Spinal cord (tissue), 10 donors: ENCODE measurements around the gene LEFTY2. TPM values are rescaled to one million over a fixed set of nuclear protein-coding genes. Genes with fewer than 3 reads are reported as not detected.
"Not testable (repeated sequence)": the region's sequence is repeated elsewhere in the genome, so short reads cannot be mapped to it uniquely, and the experiment has no call there.

Source experiments
- DNase-seq, 6 donors: peaks; one replicate each; pipeline versions ENCODE4 v3.0.0 to v3.0.0-alpha.2; 2013 to 2015; ENCODE audit warnings: low spot score in 6 of 6, low read depth in 4 of 6
- H3K27ac ChIP-seq: one replicate; pipeline ENCODE4 v1.5.1; 2013; ENCODE audit warnings: low read depth, low read length, control low read depth
- H3K27me3 ChIP-seq: one replicate; pipeline ENCODE4 v1.6.1; 2013; ENCODE audit warnings: low read length; ENCODE audit not compliant: control insufficient read depth, insufficient read depth
- H3K36me3 ChIP-seq: one replicate; pipeline ENCODE4 v1.6.1; 2013; ENCODE audit warnings: low read length; ENCODE audit not compliant: control insufficient read depth, insufficient read depth
- H3K4me1 ChIP-seq: one replicate; pipeline ENCODE4 v1.6.1; 2013; ENCODE audit warnings: low read length; ENCODE audit not compliant: control insufficient read depth, insufficient read depth
- H3K4me3 ChIP-seq: one replicate; pipeline ENCODE4 v1.5.1; 2013; ENCODE audit warnings: low read depth, low read length, control low read depth
- H3K9me3 ChIP-seq: one replicate; pipeline ENCODE4 v1.6.1; 2013; ENCODE audit warnings: low read length; ENCODE audit not compliant: control insufficient read depth, insufficient read depth
- WGBS: methylation state at CpG from one replicate; pipeline ENCODE4 v1.1.5; 2013; ENCODE audit warnings: missing lambda C conversion rate; ENCODE audit not compliant: insufficient coverage; 5-methylcytosine and 5-hydroxymethylcytosine counted together
- polyA plus RNA-seq, 2 donors: library from polyadenylated mRNA; unstranded; fragments of 120-200 nt; gene quantifications; one replicate each; pipeline ENCODE4 v1.2.1, GENCODE V29; 2013; ENCODE audit not compliant: insufficient read length in 2 of 2
- total RNA-seq, 2 donors: library from RNA; depleted of rRNA in 1 of 2; stranded (reverse); fragments of 120-200 nt in 1 of 2; fragments of >200 nt in 1 of 2; gene quantifications; one replicate each; pipeline versions ENCODE4 v1.2.3 to v1.2.4, GENCODE V29; 2013 to 2014
- donor health status: healthy.

LEFTY2 gene
- total and polyA plus RNA-seq, 4 donors = 0.25 to 0.56 (median 0.42) TPM

DNA sequence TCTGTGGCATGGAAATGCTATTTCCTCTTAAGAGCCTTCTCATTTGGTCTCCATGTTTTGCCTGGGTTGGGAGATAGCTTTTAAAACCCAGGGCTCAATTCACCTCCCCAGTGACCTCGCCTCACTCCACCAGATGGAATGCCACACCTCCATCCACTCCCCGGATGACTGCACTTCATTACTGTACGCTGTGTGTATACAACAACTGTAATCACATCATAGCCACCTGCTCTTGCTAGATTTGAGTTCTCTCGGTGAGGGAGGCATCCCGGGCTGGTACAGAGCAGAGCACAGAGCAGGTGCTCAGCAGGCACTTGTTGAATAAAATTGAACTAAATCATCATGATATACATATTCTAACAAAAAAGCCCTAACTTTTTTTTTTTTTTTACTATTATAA, 32.1 kb upstream of the LEFTY2 start:
- DNase-seq = no peak
- Histone ChIP-seq H3K27ac (no peak overlapping the region), H3K9me3 (no peaks in the 10 kb centered on the region), H3K36me3 (peaks cover 8% of the 10 kb centered on the region), H3K4me1 (peaks cover 3% of the 10 kb centered on the region), H3K27me3 (no peaks in the 10 kb centered on the region), H3K4me3 (no peak overlapping the region)
- 88% methylated on average over 2 of the region's 5 CpGs for WGBS

DNA sequence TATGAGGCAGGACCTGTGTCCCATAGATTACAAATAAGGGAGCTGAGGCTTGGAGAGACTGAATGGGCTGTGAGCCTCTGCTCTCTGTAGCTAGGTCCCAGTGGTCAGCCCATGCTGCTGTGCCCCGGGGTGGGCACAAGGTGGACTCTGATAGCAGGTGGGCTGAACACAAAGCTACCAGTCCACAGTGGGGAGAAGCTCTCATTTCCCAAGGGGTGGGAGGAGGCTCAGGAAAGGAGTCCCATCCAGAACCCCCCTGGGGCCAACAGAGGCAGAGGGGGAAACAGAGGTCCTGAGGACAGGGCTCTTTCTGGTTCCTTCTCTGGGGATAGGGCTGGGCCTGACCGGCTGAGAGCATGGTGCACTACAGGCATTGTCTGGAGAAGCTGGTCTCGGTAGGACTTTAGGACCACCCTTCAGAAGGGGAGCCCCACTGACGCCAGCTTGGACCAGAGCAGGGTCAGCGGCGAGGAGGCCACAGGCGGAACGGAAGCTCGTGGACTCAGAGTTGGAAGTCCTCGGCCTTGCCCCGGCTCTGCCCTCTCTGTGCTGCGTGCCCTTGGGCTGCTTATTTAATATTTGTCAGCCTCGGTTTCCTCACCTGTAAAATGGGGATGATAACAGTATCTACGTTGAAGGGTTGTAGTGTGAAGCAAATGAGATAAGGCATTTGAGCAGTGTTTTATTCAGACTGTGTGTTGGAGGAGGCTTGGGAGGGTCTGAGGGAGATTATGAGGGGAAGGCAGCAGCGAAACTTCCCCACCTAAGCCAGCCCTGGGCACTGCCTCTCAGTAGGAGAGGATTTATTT, 31.5 kb upstream of the LEFTY2 start:
- no peaks in the 10 kb centered on the region for H3K9me3 ChIP-seq
- H3K36me3 ChIP-seq = peaks cover 6% of the 10 kb centered on the region
- WGBS = 90% methylated on average over 14 of the region's 15 CpGs
- H3K27me3 ChIP-seq = no peaks in the 10 kb centered on the region
- peaks cover 3% of the 10 kb centered on the region for H3K4me1 ChIP-seq
- no peak overlapping the region for H3K27ac ChIP-seq
- H3K4me3 ChIP-seq = no peak overlapping the region
- no peak for DNase-seq

DNA sequence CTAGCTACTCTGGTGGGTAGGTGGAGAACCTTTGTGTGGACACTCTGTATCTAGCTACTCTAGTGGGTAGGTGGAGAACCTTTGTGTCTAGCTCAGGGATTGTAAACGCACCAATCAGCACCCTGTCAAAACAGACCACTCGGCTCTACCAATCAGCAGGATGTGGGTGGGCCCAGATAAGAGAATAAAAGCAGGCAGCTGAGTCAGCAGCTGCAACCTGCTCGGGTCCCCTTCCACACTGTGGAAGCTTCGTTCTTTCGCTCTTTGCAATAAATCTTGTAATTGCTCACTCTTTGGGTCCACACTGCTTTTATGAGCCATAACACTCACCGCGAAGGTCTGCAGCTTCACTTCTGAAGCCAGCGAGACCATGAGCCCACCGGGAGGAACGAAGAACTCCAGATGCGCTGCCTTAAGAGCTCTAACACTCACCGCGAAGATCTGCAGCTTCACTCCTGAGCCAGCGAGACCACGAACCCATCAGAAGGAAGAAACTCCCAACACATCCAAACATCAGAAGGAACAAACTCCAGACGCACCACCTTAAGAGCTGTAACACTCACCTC, 29.7 kb upstream of the LEFTY2 start:
- not testable (repeated sequence) for H3K4me1 ChIP-seq, DNase-seq, H3K27ac ChIP-seq, H3K9me3 ChIP-seq, H3K27me3 ChIP-seq, H3K4me3 ChIP-seq, H3K36me3 ChIP-seq
- 89% methylated on average over 14 of the region's 16 CpGs for WGBS

DNA sequence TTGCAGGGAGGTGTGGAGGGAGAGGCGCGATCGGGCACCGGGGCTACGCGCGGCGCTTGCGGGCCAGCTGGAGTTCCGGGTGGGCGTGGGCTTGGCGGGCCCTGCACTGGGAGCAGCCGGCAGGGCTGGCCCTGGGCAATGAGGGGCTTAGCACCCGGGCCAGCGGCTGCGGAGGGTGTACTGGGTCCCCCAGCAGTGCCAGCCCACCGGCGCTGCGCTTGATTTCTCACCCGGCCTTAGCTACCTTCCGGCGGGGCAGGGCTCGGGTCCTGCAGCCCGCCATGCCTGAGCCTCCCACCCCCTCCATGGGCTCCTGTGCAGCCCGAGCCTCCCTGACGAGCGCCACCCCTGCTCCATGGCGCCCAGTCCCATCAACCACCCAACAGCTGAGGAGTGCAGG, 28.7 kb upstream of the LEFTY2 start:
- not testable (repeated sequence) for H3K4me1 ChIP-seq, H3K27me3 ChIP-seq, H3K36me3 ChIP-seq, H3K27ac ChIP-seq, DNase-seq, H3K4me3 ChIP-seq, H3K9me3 ChIP-seq
- 97% methylated on average over 24 of the region's 28 CpGs for WGBS

DNA sequence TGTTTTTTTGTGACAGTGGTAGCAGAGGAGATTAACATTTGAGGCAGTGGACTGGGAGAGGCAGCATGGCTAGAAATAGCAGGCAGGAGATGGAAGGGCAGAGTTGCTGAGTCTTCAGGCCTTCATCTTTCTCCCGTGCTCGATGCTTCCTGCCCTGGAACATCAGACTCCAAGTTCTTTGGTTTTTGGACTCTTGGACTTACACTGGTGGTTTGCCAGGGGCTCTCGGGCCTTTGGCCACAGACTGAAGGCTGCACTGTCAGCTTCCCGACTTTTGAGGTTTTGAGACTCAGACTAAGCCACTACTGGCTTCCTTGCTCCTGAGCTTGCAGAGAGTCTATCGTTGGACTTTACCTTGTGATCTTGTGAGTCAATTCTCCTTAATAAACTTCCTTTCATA, 24.2 kb upstream of the LEFTY2 start:
- 87% methylated on average over 5 of the region's 5 CpGs for WGBS
- DNase-seq = no peak
- peaks cover 5% of the 10 kb centered on the region for H3K27me3 ChIP-seq
- no peak overlapping the region for H3K4me3 ChIP-seq
- H3K9me3 ChIP-seq = no peaks in the 10 kb centered on the region
- H3K27ac ChIP-seq = no peak overlapping the region
- H3K4me1 ChIP-seq = peaks cover 5% of the 10 kb centered on the region
- no peaks in the 10 kb centered on the region for H3K36me3 ChIP-seq

DNA sequence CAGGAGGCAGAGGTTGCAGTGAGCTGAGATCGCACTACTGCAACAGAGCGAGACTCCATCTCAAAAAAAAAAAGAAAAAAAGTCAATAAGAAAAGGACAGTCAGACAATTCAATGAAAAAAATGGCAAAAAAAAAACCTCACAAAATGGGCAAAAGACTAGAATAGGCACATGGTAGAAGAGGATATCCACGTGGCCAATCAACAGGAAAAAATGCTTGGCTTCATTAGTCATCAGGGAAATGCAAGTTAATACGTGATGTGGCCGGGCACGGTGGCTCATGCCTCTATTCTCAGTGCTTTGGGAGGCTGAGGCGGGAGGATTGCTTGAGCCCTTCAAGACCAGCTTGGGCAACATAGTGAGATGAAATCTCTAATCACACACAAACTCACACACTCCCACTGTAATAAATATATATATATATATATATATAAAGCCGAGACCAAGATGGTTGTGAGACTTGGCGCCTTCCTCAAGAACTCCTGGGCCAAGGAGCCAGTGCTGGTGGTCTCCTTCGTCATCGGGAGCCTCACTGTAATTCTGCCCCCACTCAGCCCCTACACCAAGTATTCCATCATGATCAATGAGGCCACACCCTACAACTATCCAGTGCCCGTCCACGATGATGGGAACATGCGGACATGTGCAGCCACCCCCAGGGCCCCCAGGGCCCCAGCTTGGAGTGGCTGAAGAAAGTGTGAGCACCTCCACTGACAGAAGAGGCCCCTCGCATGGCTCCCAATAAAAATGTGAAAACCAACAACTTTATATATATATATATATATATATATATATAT, 22.9 kb upstream of the LEFTY2 start:
- no peaks in the 10 kb centered on the region for H3K36me3 ChIP-seq
- DNase-seq = no peak
- WGBS = 93% methylated on average over 3 of the region's 15 CpGs
- H3K4me3 ChIP-seq = no peak overlapping the region
- no peak overlapping the region for H3K27ac ChIP-seq
- peaks cover 5% of the 10 kb centered on the region for H3K4me1 ChIP-seq
- no peaks in the 10 kb centered on the region for H3K9me3 ChIP-seq
- H3K27me3 ChIP-seq = peaks cover 5% of the 10 kb centered on the region

DNA sequence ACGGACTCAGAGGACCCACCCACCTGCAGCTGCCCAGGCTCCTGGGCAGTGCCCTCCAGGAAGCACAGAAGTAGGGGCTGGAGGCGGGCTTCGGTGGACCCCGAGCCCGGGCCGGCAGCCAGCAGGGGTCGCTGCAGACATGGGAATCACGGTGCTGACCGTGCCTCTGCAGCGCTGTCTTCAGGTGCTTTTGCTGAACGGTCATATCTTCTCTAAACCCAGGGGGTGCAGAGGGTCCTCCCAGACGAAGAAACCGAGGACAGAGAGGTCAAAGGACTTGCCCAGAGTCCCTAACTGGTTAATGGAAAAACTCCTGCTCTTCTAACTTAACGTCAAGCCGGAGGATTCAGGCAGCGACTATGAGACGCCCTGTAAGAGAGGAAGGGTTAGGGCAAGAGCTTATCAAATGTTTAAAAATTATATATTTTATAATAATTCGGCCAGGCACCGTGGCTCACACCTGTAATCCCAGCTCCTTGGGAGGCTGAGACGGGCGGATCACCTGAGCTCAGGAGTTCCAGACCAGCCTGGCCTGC, 21.5 kb upstream of the LEFTY2 start:
- no peak overlapping the region for H3K4me3 ChIP-seq
- no peak for DNase-seq
- H3K27ac ChIP-seq = no peak overlapping the region
- no peaks in the 10 kb centered on the region for H3K36me3 ChIP-seq
- H3K27me3 ChIP-seq = peaks cover 5% of the 10 kb centered on the region
- H3K9me3 ChIP-seq = no peaks in the 10 kb centered on the region
- H3K4me1 ChIP-seq = peaks cover 5% of the 10 kb centered on the region
- 3% methylated on average over 13 of the region's 21 CpGs for WGBS

DNA sequence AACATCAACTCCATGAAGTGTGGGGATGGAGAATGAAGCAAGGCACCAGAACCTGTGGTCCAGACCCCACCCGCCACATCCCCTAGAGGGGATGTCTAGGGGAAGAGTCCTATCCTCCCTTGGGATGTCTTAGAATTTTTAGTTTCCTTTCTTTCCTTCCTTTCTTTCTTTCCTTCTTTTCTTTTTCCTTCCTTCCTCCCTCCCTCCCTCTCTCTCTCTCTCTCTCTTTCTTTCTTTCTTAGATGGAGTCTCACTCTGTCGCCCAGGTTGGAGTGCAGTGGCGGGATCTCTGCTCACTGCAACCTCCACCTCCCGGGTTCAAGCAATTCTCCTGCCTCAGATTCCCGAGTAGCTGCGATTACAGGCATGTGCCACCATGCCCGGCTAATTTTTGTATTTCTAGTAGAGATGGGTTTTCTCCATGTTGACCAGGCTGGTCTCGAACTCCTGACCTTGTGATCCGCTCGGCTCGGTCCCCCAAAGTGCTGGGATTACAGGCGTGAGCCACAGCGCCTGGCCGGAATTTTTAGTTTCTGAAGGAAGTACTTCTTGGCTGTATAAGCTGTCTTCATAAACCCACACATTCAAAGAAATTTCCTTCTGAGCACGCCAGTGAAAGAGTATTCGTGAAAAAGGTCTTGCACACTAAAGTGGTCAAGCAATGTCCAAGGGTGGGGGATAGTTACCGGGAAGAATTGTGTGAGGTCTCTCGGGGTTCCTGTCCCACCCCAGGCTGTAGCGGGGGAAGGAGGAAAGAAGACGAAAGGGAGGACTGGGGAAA, 20.8 kb upstream of the LEFTY2 start:
- Histone ChIP-seq H3K36me3 (no peaks in the 10 kb centered on the region), H3K27ac (no peak overlapping the region), H3K4me1 (peaks cover 5% of the 10 kb centered on the region), H3K4me3 (no peak overlapping the region), H3K9me3 (no peaks in the 10 kb centered on the region), H3K27me3 (peaks cover 5% of the 10 kb centered on the region)
- 66% methylated on average over 10 of the region's 20 CpGs for WGBS
- DNase-seq = no peak

DNA sequence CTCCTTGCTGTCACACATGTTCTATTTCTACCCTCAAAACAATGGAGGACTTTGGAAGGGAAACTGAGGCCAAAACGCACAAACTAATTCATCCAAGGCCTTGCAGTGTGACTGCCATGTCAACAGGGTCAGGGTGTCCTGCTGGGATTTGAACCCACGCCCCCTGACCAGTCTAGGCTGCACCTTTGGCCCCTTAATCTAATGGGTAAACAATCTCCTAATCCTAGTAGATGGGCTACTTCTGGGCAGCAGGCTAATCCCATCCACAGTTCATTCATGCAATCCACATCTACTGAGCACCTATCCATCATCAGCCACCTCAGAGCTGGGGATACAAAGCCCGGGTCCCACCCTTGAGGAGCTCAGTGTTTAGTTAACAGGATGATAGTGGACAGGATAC, 17.0 kb upstream of the LEFTY2 start:
- 85% methylated on average over 3 of the region's 3 CpGs for WGBS
- DNase-seq = no peak
- Histone ChIP-seq H3K9me3 (no peaks in the 10 kb centered on the region), H3K36me3 (no peaks in the 10 kb centered on the region), H3K4me3 (no peak overlapping the region), H3K4me1 (peaks cover 5% of the 10 kb centered on the region), H3K27me3 (peaks cover 5% of the 10 kb centered on the region), H3K27ac (no peak overlapping the region)
